Measurements from ENCODE around the gene MCF2L. TPM values are rescaled to one million over a fixed set of nuclear protein-coding genes. Genes with fewer than 3 reads are reported as not detected.

Gene MCF2L
- total and polyA plus RNA-seq, 4 donors: 21.0 to 78.7 (median 35.9) TPM

GRCh38 chr13:112994084-112994780, 25.2 kb downstream of the MCF2L start:
- no peak overlapping the region for H3K27ac ChIP-seq (ENCODE audit: low read depth in 1 of 2, low read length in 1 of 2)
- ATAC-seq (ENCODE audit: insufficient read depth, low FRiP score) (no peak), DNase-seq (no peak)
- H3K9me3 ChIP-seq (ENCODE audit: control insufficient read depth in 4 of 4, insufficient read depth in 3 of 4, low read length in 3 of 4): no peaks in the 10 kb centered on the region
- no peak overlapping the region for H3K4me3 ChIP-seq
- peaks cover 0 to 7% (median 0%) of the 10 kb centered on the region in 5 donors for H3K4me1 ChIP-seq (ENCODE audit: control insufficient read depth in 5 of 5, insufficient read depth in 5 of 5, low read length in 5 of 5)
- no peaks in the 10 kb centered on the region for H3K27me3 ChIP-seq (ENCODE audit: control insufficient read depth in 3 of 3, insufficient read depth in 3 of 3, low read length in 2 of 3)
- peaks cover 0 to 6% (median 0%) of the 10 kb centered on the region in 4 donors for H3K36me3 ChIP-seq (ENCODE audit: control insufficient read depth in 4 of 4, insufficient read depth in 4 of 4, low read length in 4 of 4)
- no peak overlapping the region for H3K9ac ChIP-seq (ENCODE audit: insufficient read depth in 1 of 2, low read length in 2 of 2)
- TF ChIP-seq CTCF (IDR thresholded peaks at IDR 0.05; ENCODE audit: control extremely low read depth, extremely low read depth): no peak
- 89 to 93% methylated on average over 46 of the region's 46 CpGs for whole genome bisulfite sequencing, 2 donors

- no peak for DNase-seq
- 89 to 92% methylated on average over 34 of the region's 34 CpGs for WGBS, 2 donors
Observed at GRCh38 chr13:112994781-112995355, 25.9 kb downstream of the MCF2L start.

GRCh38 chr13:112995395-112996191, 26.6 kb downstream of the MCF2L start:
- no peaks in the 10 kb centered on the region for H3K9me3 ChIP-seq (ENCODE audit: control insufficient read depth in 4 of 4, insufficient read depth in 3 of 4, low read length in 3 of 4)
- peaks cover 0 to 6% (median 0%) of the 10 kb centered on the region in 4 donors for H3K36me3 ChIP-seq (ENCODE audit: control insufficient read depth in 4 of 4, insufficient read depth in 4 of 4, low read length in 4 of 4)
- no peak for ATAC-seq (ENCODE audit: insufficient read depth, low FRiP score)
- H3K27me3 ChIP-seq (ENCODE audit: control insufficient read depth in 3 of 3, insufficient read depth in 3 of 3, low read length in 2 of 3): no peaks in the 10 kb centered on the region
- no peak overlapping the region for H3K9ac ChIP-seq (ENCODE audit: insufficient read depth in 1 of 2, low read length in 2 of 2)
- no peak overlapping the region for H3K4me3 ChIP-seq
- H3K27ac ChIP-seq (ENCODE audit: low read depth in 1 of 2, low read length in 1 of 2): no peak overlapping the region
- WGBS, 2 donors: 83 to 87% methylated on average over 27 of the region's 27 CpGs
- peak; percentile 28 to 47 (median 38) for DNase-seq
- H3K4me1 ChIP-seq (ENCODE audit: control insufficient read depth in 5 of 5, insufficient read depth in 5 of 5, low read length in 5 of 5): peaks cover 0 to 7% (median 0%) of the 10 kb centered on the region in 5 donors
- TF ChIP-seq CTCF (IDR thresholded peaks at IDR 0.05; ENCODE audit: control extremely low read depth, extremely low read depth): no peak

More at GRCh38 chr13:112994781-112995355, 25.9 kb downstream of the MCF2L start:
- peaks cover 0 to 7% (median 0%) of the 10 kb centered on the region in 5 donors for H3K4me1 ChIP-seq (ENCODE audit: control insufficient read depth in 5 of 5, insufficient read depth in 5 of 5, low read length in 5 of 5)
- no peak overlapping the region for H3K27ac ChIP-seq (ENCODE audit: low read depth in 1 of 2, low read length in 1 of 2)
- no peaks in the 10 kb centered on the region for H3K9me3 ChIP-seq (ENCODE audit: control insufficient read depth in 4 of 4, insufficient read depth in 3 of 4, low read length in 3 of 4)
- ATAC-seq (ENCODE audit: insufficient read depth, low FRiP score): no peak
- no peak for TF ChIP-seq CTCF (IDR thresholded peaks at IDR 0.05; ENCODE audit: control extremely low read depth, extremely low read depth)
- peaks cover 0 to 6% (median 0%) of the 10 kb centered on the region in 4 donors for H3K36me3 ChIP-seq (ENCODE audit: control insufficient read depth in 4 of 4, insufficient read depth in 4 of 4, low read length in 4 of 4)
- H3K4me3 ChIP-seq: no peak overlapping the region
- no peaks in the 10 kb centered on the region for H3K27me3 ChIP-seq (ENCODE audit: control insufficient read depth in 3 of 3, insufficient read depth in 3 of 3, low read length in 2 of 3)
- no peak overlapping the region for H3K9ac ChIP-seq (ENCODE audit: insufficient read depth in 1 of 2, low read length in 2 of 2)

All from lung (tissue), 12 donors.